SK-N-SH (cell line): ENCODE data around the gene DLGAP5. TPM values are rescaled to one million over a fixed set of nuclear protein-coding genes. Genes with fewer than 3 reads are reported as not detected.

Experiments used
- CTCF ChIA-PET: fragments of 300-600, 350-600 bp; formaldehyde crosslinking; extraction: SDS; loops from one replicate; lab custom pipeline; 2021; lab: Yijun Ruan, JAX
- POLR2A ChIA-PET: fragments of 350-600 bp; sonication (Branson Sonifier 250); formaldehyde crosslinking; extraction: SDS; loops from one replicate; lab custom pipeline; 2020; ENCODE audit warnings: antibody characterized with exemption, inconsistent platforms; lab: Yijun Ruan, JAX
- DNase-seq: peaks from one replicate; pipeline ENCODE4 v3.0.0; 2012
- H2AFZ ChIP-seq: fragments of 200-600 bp; sonication (generic); 2 replicates; pipeline ENCODE4 v1.8.1; 2016; ENCODE audit warnings: antibody characterized with exemption, mild to moderate bottlenecking, low read depth
- H3F3A ChIP-seq: fragments of 200-600 bp; sonication (generic); replicated peaks from 2 replicates; pipeline ENCODE3; 2016; ENCODE audit warnings: antibody characterized with exemption, mild to moderate bottlenecking; ENCODE audit not compliant: insufficient read depth
- H3K27ac ChIP-seq, 2 experiments: fragments of 200-500 bp in 1 of 2; fragments of 200-600 bp in 1 of 2; sonication (Bioruptor generic) in 1 of 2; sonication (generic), shearing (Covaris generic) in 1 of 2; 2 replicates each; pipeline versions ENCODE4 v1.5.1 to v1.6.1; 2014 to 2016; ENCODE audit warnings: low read depth in 2 of 2, inconsistent platforms in 1 of 2, low read length in 1 of 2, mild to moderate bottlenecking in 1 of 2, mixed read lengths in 1 of 2
- H3K27me3 ChIP-seq: fragments of 200-600 bp; sonication (generic), shearing (Covaris generic); 2 replicates; pipeline ENCODE4 v1.6.1; 2016; ENCODE audit warnings: mixed run types; ENCODE audit not compliant: insufficient read depth
- H3K36me3 ChIP-seq, 2 experiments: fragments of 200-500 bp in 1 of 2; fragments of 200-600 bp in 1 of 2; sonication (Bioruptor generic) in 1 of 2; sonication (generic) in 1 of 2; replicated peaks in 1 of 2; 2 replicates each; pipeline versions ENCODE3 to v1.5.1; 2014 to 2016; ENCODE audit warnings: low read length in 1 of 2, mild to moderate bottlenecking in 1 of 2; ENCODE audit not compliant: insufficient read depth in 2 of 2, control insufficient read depth in 1 of 2
- H3K4me1 ChIP-seq, 2 experiments: fragments of 200-500 bp in 1 of 2; fragments of 200-600 bp in 1 of 2; sonication (Bioruptor generic) in 1 of 2; sonication (generic), shearing (Covaris generic) in 1 of 2; 2 replicates each; pipeline versions ENCODE4 v1.5.1 to v1.6.1; 2014 to 2016; ENCODE audit warnings: low read depth in 1 of 2, low read length in 1 of 2, mixed run types in 1 of 2; ENCODE audit not compliant: insufficient read depth in 2 of 2, control insufficient read depth in 1 of 2
- H3K4me2 ChIP-seq: fragments of 200-600 bp; sonication (generic), shearing (Covaris generic); 2 replicates; pipeline ENCODE4 v1.6.1; 2017; ENCODE audit warnings: mixed run types
- H3K4me3 ChIP-seq, 2 experiments: fragments of 200-500 bp in 1 of 2; fragments of 200-600 bp in 1 of 2; sonication (Bioruptor generic) in 1 of 2; sonication (generic), shearing (Covaris generic) in 1 of 2; 2 replicates each; pipeline versions ENCODE4 v1.5.1 to v1.8.1; 2014 to 2016; ENCODE audit warnings: low read depth in 2 of 2, inconsistent platforms in 1 of 2, low read length in 1 of 2, mild to moderate bottlenecking in 1 of 2, mixed read lengths in 1 of 2, moderate library complexity in 1 of 2
- H3K79me2 ChIP-seq: fragments of 200-600 bp; sonication (generic); 2 replicates; pipeline ENCODE4 v1.8.1; 2017; ENCODE audit warnings: mild to moderate bottlenecking; ENCODE audit not compliant: insufficient read depth
- H3K9ac ChIP-seq: fragments of 200-600 bp; sonication (generic); 2 replicates; pipeline ENCODE4 v1.6.1; 2017; ENCODE audit warnings: mixed run types
- H3K9me2 ChIP-seq: fragments of 200-600 bp; sonication (generic); 2 replicates; pipeline ENCODE4 v1.6.1; 2017; ENCODE audit warnings: mixed run types
- H3K9me3 ChIP-seq: fragments of 200-600 bp; sonication (generic); 2 replicates; pipeline ENCODE4 v1.6.1; 2017; ENCODE audit warnings: mixed run types, mild to moderate bottlenecking, moderate library complexity
- H4K20me1 ChIP-seq: fragments of 200-600 bp; sonication (generic); 2 replicates; pipeline ENCODE4 v1.6.1; 2017; ENCODE audit warnings: mild to moderate bottlenecking, mixed run types; ENCODE audit not compliant: insufficient read depth
- CHD2 ChIP-seq: fragments of 150-350 bp; IDR thresholded peaks from 2 replicates; pipeline ENCODE4 v1.6.1; 2018; ENCODE audit warnings: low read length; ENCODE audit not compliant: partially characterized antibody
- ELF1 ChIP-seq: IDR thresholded peaks from 2 replicates; pipeline ENCODE4 v1.4.0; 2012
- FOSL2 ChIP-seq: IDR thresholded peaks from 2 replicates; pipeline ENCODE4 v1.4.0; 2012; ENCODE audit warnings: low read depth, mild to moderate bottlenecking, moderate library complexity, borderline replicate concordance
- FOXM1 ChIP-seq: IDR thresholded peaks from 2 replicates; pipeline ENCODE4 v1.4.0; 2012; ENCODE audit warnings: low read depth, mild to moderate bottlenecking
- GABPA ChIP-seq: IDR thresholded peaks from 2 replicates; pipeline ENCODE4 v1.4.0; 2012; ENCODE audit warnings: low read depth, mild to moderate bottlenecking
- GATA2 ChIP-seq: sonication (generic); formaldehyde crosslinking; IDR thresholded peaks from 2 replicates; pipeline ENCODE4 v1.5.0; 2020; ENCODE audit warnings: mild to moderate bottlenecking, missing genetic modification reagents
- JUND ChIP-seq: IDR thresholded peaks from 2 replicates; pipeline ENCODE4 v1.4.0; 2012
- MXI1 ChIP-seq: IDR thresholded peaks from 2 replicates; pipeline ENCODE4 v1.6.1; 2012; ENCODE audit warnings: mild to moderate bottlenecking, low read depth, low read length, improper control_type of control experiment
- NRF1 ChIP-seq: IDR thresholded peaks from 2 replicates; pipeline ENCODE4 v1.6.1; 2012; ENCODE audit warnings: low read depth, mild to moderate bottlenecking, low read length
- RAD21 ChIP-seq: IDR thresholded peaks from 2 replicates; pipeline ENCODE4 v1.6.1; 2012; ENCODE audit warnings: mild to moderate bottlenecking, low read length
- RFX5 ChIP-seq: IDR thresholded peaks from 2 replicates; pipeline ENCODE4 v1.6.1; 2012; ENCODE audit warnings: mild to moderate bottlenecking, improper control_type of control experiment, low read length
- RXRA ChIP-seq: IDR thresholded peaks from 2 replicates; pipeline ENCODE4 v1.4.0; 2012; ENCODE audit warnings: low read depth, mild to moderate bottlenecking, borderline replicate concordance
- SMC3 ChIP-seq: IDR thresholded peaks from 2 replicates; pipeline ENCODE4 v1.6.1; 2012; ENCODE audit warnings: low read depth, low read length, improper control_type of control experiment
- TEAD4 ChIP-seq: IDR thresholded peaks from 2 replicates; pipeline ENCODE4 v1.4.0; 2012; ENCODE audit warnings: mild to moderate bottlenecking, borderline replicate concordance; ENCODE audit not compliant: insufficient read depth
- YY1 ChIP-seq: IDR thresholded peaks from 2 replicates; pipeline ENCODE4 v1.4.0; 2012; ENCODE audit warnings: low read depth, mild to moderate bottlenecking
- WGBS: methylation state at CpG from one replicate; pipeline ENCODE4 v1.1.6; 2017; ENCODE audit warnings: low lambda C conversion rate; 5-methylcytosine and 5-hydroxymethylcytosine counted together
- polyA plus RNA-seq, 3 experiments: library from polyadenylated mRNA; depleted of rRNA; stranded (reverse); fragments of >200 nt; gene quantifications; 2 replicates each; pipeline ENCODE4 v1.2.3, GENCODE V29; 2012
- TF ChIP-seq, protein P1 (sequence below): IDR thresholded peaks from 2 replicates; pipeline ENCODE4 v1.4.0; 2012; ENCODE audit warnings: low read depth, borderline replicate concordance
- TF ChIP-seq, protein P2 (sequence below): IDR thresholded peaks from 2 replicates; pipeline ENCODE4; 2012
- TF ChIP-seq, protein P3 (sequence below): fragments of 200-600 bp; sonication (generic); IDR thresholded peaks from 2 replicates; pipeline ENCODE4 v1.6.1; 2017; ENCODE audit warnings: antibody characterized with exemption, mild to moderate bottlenecking, moderate library complexity
- TF ChIP-seq, protein P4 (sequence below): fragments of 150-350 bp; IDR thresholded peaks from 2 replicates; pipeline ENCODE4 v1.6.1; 2017; ENCODE audit warnings: antibody characterized with exemption, low read length, low read depth, borderline replicate concordance

DLGAP5 gene
- polyA plus RNA-seq, 1 of the 3 experiments (the other 2 are of a cell fraction) = 6.4 TPM

DNA sequence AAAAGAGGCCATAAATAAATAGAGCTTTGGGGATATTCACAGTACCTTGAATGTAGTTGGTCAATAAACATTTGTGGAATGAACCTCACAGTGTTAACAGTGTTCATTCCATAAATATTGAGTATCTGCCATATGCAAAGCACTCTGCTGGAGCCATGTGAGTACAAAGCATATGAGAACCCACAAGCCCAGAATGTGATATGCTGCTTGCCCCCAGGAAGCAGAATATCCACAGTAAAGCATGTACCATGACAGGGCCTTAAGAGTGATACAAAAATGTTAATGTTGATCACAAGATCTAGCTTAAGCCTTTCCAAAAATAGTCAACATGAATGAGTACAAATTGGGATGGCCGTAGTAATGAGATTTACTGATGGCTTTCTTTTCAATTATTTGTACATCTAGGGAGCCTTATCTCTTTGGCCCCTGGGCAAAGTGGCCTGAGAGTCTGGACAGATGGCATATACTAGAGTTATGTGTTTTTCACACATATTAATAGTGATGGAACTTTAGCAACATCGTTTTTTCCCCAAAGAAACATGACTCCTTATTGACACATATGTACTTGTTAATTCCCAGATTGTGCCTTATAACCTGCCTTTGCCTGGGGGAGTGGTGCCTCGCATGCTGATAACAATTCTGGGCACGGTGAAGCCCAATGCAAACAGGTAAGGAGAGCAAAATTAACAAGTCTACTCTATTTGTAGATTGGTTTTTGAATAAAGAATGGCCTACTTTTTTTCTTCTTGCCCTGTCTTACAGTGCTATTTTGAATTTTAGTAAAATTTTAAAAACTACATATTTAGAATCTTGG lies 51.5 kb downstream of the DLGAP5 start:
- DNase-seq = peak; percentile 49
- peaks cover 37% of the 10 kb centered on the region for H3K79me2 ChIP-seq
- POLR2A ChIA-PET = no interaction called here
- no peak overlapping the region for H3K27ac ChIP-seq
- H3K4me3 ChIP-seq = no peak overlapping the region
- peaks cover 51 to 64% of the 10 kb centered on the region in 2 experiments for H3K36me3 ChIP-seq
- H2AFZ ChIP-seq = no peak overlapping the region
- peaks cover 7 to 10% of the 10 kb centered on the region in 2 experiments; a peak in 3 of 4 replicates for H3K4me1 ChIP-seq
- H3K4me2 ChIP-seq = no peak overlapping the region
- H4K20me1 ChIP-seq = peaks cover 5% of the 10 kb centered on the region; the same call in 1 of the 2 replicates
- TF ChIP-seq RAD21 = no peak
- TF ChIP-seq ELF1 = no peak
- TF ChIP-seq, protein P1, sequence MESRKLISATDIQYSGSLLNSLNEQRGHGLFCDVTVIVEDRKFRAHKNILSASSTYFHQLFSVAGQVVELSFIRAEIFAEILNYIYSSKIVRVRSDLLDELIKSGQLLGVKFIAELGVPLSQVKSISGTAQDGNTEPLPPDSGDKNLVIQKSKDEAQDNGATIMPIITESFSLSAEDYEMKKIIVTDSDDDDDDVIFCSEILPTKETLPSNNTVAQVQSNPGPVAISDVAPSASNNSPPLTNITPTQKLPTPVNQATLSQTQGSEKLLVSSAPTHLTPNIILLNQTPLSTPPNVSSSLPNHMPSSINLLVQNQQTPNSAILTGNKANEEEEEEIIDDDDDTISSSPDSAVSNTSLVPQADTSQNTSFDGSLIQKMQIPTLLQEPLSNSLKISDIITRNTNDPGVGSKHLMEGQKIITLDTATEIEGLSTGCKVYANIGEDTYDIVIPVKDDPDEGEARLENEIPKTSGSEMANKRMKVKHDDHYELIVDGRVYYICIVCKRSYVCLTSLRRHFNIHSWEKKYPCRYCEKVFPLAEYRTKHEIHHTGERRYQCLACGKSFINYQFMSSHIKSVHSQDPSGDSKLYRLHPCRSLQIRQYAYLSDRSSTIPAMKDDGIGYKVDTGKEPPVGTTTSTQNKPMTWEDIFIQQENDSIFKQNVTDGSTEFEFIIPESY = no peak
- no peak for TF ChIP-seq MXI1
- no peak for TF ChIP-seq TEAD4
- no peak for TF ChIP-seq GATA2
- TF ChIP-seq JUND = no peak
- TF ChIP-seq, protein P2, sequence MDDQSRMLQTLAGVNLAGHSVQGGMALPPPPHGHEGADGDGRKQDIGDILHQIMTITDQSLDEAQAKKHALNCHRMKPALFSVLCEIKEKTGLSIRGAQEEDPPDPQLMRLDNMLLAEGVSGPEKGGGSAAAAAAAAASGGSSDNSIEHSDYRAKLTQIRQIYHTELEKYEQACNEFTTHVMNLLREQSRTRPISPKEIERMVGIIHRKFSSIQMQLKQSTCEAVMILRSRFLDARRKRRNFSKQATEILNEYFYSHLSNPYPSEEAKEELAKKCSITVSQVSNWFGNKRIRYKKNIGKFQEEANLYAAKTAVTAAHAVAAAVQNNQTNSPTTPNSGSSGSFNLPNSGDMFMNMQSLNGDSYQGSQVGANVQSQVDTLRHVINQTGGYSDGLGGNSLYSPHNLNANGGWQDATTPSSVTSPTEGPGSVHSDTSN = no peak
- no peak for TF ChIP-seq RFX5
- TF ChIP-seq FOXM1 = no peak
- TF ChIP-seq NRF1 = no peak
- TF ChIP-seq, protein P3, sequence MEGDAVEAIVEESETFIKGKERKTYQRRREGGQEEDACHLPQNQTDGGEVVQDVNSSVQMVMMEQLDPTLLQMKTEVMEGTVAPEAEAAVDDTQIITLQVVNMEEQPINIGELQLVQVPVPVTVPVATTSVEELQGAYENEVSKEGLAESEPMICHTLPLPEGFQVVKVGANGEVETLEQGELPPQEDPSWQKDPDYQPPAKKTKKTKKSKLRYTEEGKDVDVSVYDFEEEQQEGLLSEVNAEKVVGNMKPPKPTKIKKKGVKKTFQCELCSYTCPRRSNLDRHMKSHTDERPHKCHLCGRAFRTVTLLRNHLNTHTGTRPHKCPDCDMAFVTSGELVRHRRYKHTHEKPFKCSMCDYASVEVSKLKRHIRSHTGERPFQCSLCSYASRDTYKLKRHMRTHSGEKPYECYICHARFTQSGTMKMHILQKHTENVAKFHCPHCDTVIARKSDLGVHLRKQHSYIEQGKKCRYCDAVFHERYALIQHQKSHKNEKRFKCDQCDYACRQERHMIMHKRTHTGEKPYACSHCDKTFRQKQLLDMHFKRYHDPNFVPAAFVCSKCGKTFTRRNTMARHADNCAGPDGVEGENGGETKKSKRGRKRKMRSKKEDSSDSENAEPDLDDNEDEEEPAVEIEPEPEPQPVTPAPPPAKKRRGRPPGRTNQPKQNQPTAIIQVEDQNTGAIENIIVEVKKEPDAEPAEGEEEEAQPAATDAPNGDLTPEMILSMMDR = no peak
- TF ChIP-seq RXRA = no peak
- TF ChIP-seq, protein P4, sequence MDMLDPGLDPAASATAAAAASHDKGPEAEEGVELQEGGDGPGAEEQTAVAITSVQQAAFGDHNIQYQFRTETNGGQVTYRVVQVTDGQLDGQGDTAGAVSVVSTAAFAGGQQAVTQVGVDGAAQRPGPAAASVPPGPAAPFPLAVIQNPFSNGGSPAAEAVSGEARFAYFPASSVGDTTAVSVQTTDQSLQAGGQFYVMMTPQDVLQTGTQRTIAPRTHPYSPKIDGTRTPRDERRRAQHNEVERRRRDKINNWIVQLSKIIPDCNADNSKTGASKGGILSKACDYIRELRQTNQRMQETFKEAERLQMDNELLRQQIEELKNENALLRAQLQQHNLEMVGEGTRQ = no peak
- no peak for TF ChIP-seq FOSL2
- no peak for TF ChIP-seq YY1
- TF ChIP-seq GABPA = no peak
- no peak for TF ChIP-seq CHD2
- TF ChIP-seq SMC3 = no peak
- H3K9me3 ChIP-seq = no peaks in the 10 kb centered on the region
- no peaks in the 10 kb centered on the region for H3K27me3 ChIP-seq
- no peak overlapping the region for H3K9ac ChIP-seq
- H3K9me2 ChIP-seq = no peaks in the 10 kb centered on the region
- WGBS = 69% methylated on average over 4 of the region's 4 CpGs
- peaks cover 6% of the 10 kb centered on the region for H3F3A ChIP-seq
- CTCF ChIA-PET = interaction anchor here (2.7 to 2.8 kb wide), 2 partner anchors 20 to 89 kb away, joined by 8 to 21 read pairs; partner anchors contain the start of gene MAPK1IP1L
